ENCODE measurements around the gene TRIM28. TPM values are rescaled to one million over a fixed set of nuclear protein-coding genes. Genes with fewer than 3 reads are reported as not detected.

TRIM28 gene
- total and polyA plus RNA-seq, 4 donors: 47.1 to 157 (median 84.2) TPM

GRCh38 chr19:58552655-58553054 is 8.8 kb downstream of the TRIM28 start:
- Histone ChIP-seq H3K27me3 (ENCODE audit: control insufficient read depth in 4 of 4, insufficient read depth in 4 of 4, low read length in 3 of 4) (no peaks in the 10 kb centered on the region), H3K27ac (ENCODE audit: low read depth in 1 of 2, low read length in 2 of 2) (no peak overlapping the region), H3K9ac (ENCODE audit: low read depth in 1 of 2, low read length in 2 of 2) (no peak overlapping the region), H3K9me3 (ENCODE audit: control insufficient read depth in 4 of 4, low read length in 3 of 4) (no peaks in the 10 kb centered on the region), H3K4me3 (ENCODE audit: low read depth in 1 of 3, low read length in 3 of 3) (no peak overlapping the region), H3K36me3 (ENCODE audit: control insufficient read depth in 4 of 4, insufficient read depth in 3 of 4, low read depth in 1 of 4, low read length in 3 of 4) (peaks cover 25 to 58% (median 47%) of the 10 kb centered on the region in 4 donors), H3K4me1 (ENCODE audit: control insufficient read depth in 4 of 4, insufficient read depth in 4 of 4, low read length in 3 of 4) (peaks cover 10 to 35% (median 31%) of the 10 kb centered on the region in 4 donors)
- WGBS: 95% methylated on average over 2 of the region's 2 CpGs
- TF ChIP-seq RAD21 (IDR thresholded peaks at IDR 0.05): no peak
- no peak for TF ChIP-seq EGR1 (IDR thresholded peaks at IDR 0.05; ENCODE audit: low read depth in 2 of 2)
- no peak for TF ChIP-seq JUND (IDR thresholded peaks at IDR 0.05)
- TF ChIP-seq, protein P1, sequence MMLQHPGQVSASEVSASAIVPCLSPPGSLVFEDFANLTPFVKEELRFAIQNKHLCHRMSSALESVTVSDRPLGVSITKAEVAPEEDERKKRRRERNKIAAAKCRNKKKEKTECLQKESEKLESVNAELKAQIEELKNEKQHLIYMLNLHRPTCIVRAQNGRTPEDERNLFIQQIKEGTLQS (IDR thresholded peaks at IDR 0.05): no peak
- TF ChIP-seq FOXA2 (IDR thresholded peaks at IDR 0.05): no peak
- no peak for TF ChIP-seq GABPA (IDR thresholded peaks at IDR 0.05 in 1 of 2, conservative IDR thresholded peaks at IDR 0.05 in 1 of 2)
- no peak for TF ChIP-seq NR2F2 (IDR thresholded peaks at IDR 0.05)
- TF ChIP-seq, protein P2, sequence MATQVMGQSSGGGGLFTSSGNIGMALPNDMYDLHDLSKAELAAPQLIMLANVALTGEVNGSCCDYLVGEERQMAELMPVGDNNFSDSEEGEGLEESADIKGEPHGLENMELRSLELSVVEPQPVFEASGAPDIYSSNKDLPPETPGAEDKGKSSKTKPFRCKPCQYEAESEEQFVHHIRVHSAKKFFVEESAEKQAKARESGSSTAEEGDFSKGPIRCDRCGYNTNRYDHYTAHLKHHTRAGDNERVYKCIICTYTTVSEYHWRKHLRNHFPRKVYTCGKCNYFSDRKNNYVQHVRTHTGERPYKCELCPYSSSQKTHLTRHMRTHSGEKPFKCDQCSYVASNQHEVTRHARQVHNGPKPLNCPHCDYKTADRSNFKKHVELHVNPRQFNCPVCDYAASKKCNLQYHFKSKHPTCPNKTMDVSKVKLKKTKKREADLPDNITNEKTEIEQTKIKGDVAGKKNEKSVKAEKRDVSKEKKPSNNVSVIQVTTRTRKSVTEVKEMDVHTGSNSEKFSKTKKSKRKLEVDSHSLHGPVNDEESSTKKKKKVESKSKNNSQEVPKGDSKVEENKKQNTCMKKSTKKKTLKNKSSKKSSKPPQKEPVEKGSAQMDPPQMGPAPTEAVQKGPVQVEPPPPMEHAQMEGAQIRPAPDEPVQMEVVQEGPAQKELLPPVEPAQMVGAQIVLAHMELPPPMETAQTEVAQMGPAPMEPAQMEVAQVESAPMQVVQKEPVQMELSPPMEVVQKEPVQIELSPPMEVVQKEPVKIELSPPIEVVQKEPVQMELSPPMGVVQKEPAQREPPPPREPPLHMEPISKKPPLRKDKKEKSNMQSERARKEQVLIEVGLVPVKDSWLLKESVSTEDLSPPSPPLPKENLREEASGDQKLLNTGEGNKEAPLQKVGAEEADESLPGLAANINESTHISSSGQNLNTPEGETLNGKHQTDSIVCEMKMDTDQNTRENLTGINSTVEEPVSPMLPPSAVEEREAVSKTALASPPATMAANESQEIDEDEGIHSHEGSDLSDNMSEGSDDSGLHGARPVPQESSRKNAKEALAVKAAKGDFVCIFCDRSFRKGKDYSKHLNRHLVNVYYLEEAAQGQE (IDR thresholded peaks at IDR 0.05): no peak
- TF ChIP-seq, protein P3, sequence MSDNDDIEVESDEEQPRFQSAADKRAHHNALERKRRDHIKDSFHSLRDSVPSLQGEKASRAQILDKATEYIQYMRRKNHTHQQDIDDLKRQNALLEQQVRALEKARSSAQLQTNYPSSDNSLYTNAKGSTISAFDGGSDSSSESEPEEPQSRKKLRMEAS (IDR thresholded peaks at IDR 0.05): no peak
- TF ChIP-seq, protein P4, sequence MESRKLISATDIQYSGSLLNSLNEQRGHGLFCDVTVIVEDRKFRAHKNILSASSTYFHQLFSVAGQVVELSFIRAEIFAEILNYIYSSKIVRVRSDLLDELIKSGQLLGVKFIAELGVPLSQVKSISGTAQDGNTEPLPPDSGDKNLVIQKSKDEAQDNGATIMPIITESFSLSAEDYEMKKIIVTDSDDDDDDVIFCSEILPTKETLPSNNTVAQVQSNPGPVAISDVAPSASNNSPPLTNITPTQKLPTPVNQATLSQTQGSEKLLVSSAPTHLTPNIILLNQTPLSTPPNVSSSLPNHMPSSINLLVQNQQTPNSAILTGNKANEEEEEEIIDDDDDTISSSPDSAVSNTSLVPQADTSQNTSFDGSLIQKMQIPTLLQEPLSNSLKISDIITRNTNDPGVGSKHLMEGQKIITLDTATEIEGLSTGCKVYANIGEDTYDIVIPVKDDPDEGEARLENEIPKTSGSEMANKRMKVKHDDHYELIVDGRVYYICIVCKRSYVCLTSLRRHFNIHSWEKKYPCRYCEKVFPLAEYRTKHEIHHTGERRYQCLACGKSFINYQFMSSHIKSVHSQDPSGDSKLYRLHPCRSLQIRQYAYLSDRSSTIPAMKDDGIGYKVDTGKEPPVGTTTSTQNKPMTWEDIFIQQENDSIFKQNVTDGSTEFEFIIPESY (IDR thresholded peaks at IDR 0.05): no peak
- TF ChIP-seq TAF1 (conservative IDR thresholded peaks at IDR 0.05): no peak
- no peak for TF ChIP-seq RXRA (IDR thresholded peaks at IDR 0.05)
- no peak for TF ChIP-seq CTCF (IDR thresholded peaks at IDR 0.05; ENCODE audit: low read depth, low read length, missing input control)
- no peak for TF ChIP-seq FOXA1 (IDR thresholded peaks at IDR 0.05)
- TF ChIP-seq HNF4A (conservative IDR thresholded peaks at IDR 0.05): no peak
- TF ChIP-seq HNF4G (IDR thresholded peaks at IDR 0.05): no peak
- TF ChIP-seq SP1 (IDR thresholded peaks at IDR 0.05): no peak
- no peak for TF ChIP-seq YY1 (IDR thresholded peaks at IDR 0.05)
- no peak for DNase-seq (ENCODE audit: low spot score)
